Fibroblast of skin of left biceps (primary cell): ENCODE results near the gene SPTBN5.

ENCODE experiments used
- DNase-seq, 2 experiments: peaks; one replicate each; pipeline ENCODE4 v3.0.0-alpha.2; 2013; ENCODE audit warnings: low read depth in 2 of 2

Gene SPTBN5

GRCh38 chr15:41903782-41904181, 9.9 kb upstream of the SPTBN5 start:
- no peak for DNase-seq

GRCh38 chr15:41901431-41901830, 7.6 kb upstream of the SPTBN5 start:
- DNase-seq, result no peak

- DNase-seq, result no peak
Measured at GRCh38 chr15:41900526-41901380, 6.9 kb upstream of the SPTBN5 start.

DNA sequence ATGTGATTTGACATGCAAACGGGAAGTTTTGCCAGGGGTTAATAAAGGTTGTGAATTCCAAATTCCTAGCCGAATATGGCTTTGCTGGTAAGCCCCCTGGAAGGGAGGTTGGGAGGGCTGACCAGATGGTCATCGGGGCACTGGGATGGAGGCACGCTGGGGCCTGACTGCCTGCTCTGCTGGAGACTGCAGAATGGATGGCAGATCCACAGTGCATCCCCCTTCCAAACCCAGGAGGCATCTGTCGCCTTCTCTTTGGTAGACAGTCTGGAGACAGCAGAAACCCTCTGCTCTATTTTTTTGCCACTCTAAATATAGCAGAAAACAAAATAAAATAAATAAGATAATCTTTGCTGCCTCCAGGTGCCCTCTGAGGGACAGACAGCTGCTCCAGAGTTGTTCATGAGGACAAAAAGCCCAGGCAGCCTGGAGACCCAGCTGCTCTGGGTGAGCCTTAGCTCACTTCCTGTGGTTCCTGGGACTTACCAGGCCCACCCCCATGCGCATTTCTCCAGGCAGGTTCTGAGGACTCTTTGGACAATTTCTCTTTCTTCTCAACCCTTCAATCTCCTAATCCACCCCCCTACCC, 6.1 kb upstream of the SPTBN5 start:
- no peak for DNase-seq

DNA sequence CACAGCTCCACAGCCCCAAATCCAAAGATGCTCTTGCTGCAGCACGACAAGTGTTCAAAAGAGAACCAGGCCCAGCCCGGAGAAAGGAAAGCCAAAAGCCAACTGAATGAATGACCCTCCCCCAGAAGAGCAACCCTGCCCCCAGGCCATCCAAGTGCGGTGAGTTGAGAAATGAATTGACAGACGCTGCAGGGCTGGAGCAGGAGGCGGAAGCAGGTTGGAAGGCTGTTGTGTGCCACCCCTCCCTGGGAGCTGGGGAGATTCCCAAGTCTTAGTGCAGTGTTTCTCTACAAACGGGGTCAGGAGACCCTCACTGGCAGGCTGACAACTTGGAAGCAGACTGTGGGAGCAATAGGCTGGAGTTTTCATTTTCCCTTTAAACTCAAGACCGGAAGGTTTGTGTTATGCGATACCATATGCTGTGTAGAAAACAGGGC, 3.5 kb upstream of the SPTBN5 start:
- DNase-seq, result no peak

GRCh38 chr15:41896566-41896965, 2.7 kb upstream of the SPTBN5 start:
- DNase-seq, result no peak

DNA sequence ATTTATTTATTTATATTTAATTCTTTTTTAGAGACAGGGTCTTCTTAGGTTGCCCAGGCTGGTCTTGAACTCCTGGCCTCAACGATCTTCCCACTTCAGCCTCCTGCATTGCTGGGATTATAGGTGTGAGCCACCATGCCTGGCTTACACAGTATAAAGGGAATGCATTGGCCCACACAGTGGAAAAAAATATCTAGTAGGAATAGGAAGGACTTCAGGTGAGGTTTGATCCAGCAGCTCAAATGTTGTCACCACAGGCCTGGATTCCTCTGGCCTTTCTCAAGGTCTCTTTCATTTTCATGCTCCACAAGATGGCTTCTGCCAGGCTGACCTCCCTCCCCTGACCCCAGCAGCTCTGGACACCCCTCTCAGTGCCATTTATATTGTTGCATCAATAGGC, 2.1 kb upstream of the SPTBN5 start:
- DNase-seq, result no peak

DNA sequence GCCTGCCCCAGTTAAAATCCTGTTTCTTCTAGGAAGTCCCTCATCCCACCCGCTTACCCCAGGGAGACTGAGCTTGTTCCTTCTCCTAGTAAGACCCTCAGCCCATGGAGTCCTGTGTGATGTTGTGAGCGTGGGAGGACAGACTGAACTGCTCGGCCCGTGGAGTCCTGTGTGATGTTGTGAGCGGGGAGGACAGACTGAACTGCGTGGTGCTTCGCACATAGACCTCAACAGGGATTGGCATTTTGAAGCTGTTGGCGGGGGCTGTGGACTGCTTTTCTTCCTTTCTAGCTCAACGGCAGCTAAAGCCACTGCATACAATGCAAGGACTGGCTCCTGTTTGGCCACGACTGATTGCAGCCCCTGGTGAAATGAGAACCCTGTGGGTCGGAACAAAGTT, 1.6 kb upstream of the SPTBN5 start:
- no peak for DNase-seq

- peak in 1 of 2 experiments; percentile 30 for DNase-seq
Measured at GRCh38 chr15:41894791-41895463, 1.1 kb upstream of the SPTBN5 start.

GRCh38 chr15:41894251-41894790, 468 bp upstream of the SPTBN5 start:
- no peak for DNase-seq

- DNase-seq, result no peak
Measured at GRCh38 chr15:41892621-41893421, 1.0 kb downstream of the SPTBN5 start.

DNA sequence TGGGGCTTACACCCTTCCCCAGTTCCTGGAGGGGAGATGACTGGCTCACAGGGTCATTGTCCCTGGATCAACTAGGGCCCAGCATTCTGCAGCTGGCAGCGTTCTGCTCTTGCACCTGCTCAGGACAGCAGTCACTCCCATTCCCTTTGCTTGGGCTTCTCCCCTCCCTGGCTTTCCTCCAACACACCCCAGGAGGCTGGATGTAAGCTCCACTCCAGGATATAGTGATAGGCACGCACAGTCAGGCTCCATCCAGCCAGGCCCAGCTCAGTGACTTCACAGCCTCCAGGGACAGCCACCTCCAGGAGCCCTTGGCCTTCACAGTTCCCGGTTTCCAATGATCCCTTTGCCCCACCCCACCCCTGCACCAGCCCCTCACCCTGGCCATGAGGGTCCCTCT, 1.9 kb downstream of the SPTBN5 start:
- no peak for DNase-seq

DNA sequence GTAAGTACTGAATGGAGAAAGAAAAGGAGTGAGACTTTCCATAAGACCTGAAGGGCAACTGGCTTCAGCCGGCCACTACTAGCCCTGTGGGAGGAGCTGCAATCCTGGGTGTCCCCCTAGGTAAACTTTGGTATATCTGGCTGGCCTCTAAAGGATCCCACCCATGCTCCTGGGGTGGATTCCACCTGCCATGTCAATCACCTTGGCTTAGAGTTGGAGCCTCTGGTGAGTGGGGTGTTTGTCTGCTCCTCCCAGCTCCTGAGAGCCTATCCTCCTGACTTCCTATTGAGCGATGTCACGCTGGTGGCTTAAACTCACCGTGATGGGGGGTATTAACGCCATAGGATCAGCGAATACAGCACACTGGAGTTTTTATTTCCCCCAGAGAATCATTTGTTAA, 2.6 kb downstream of the SPTBN5 start:
- no peak for DNase-seq

GRCh38 chr15:41890050-41890690, 3.7 kb downstream of the SPTBN5 start:
- no peak for DNase-seq

DNA sequence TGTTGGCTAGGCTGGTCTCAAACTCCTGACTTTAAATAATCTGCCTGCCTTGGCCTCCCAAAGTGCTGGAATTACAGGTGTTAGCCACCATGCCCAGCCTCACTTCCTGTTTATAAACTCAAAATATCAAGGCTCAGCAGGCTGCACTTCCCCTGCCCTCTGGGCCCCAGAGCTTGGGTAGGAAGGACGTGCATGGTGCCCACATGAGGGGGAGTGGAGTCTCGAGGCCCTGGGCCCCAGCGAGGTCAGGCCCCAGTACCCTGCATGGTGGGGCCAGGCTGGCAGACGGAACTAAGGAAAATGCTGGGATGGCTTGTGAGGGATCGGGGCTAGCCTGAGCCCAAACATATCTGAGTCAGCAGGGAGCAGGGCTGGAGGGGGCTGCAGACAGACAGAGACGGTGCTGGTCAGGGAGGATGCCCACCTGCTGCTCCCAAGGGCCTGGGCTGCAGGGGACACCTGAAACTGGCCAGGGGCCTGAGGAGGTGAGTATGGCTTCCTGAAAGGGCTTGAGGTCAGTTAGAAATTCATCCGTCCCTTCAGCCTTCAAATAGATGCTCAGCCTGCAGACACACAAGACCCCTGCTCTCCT, 5.1 kb downstream of the SPTBN5 start:
- no peak for DNase-seq

- no peak for DNase-seq
Measured at GRCh38 chr15:41887893-41888292, 6.0 kb downstream of the SPTBN5 start.

DNA sequence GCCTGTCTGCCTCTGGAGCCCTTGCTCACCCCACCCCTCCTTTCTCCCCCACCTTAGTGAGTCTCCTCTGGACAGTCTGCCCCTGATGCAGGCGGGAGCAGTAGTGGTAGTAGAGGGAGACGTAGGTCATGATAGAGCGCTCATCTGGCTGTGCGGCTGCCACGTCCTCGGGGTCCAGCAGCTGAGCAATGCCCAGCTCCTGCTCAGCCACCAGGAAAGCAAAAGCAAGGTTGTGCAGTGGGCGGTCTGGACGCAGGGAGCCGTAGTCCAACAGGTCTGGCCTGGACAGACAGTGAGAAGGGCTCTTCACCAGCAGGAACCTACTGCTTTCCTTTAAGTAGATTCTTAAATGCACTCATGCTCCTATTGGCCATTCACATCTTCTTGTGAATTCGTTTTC, 6.7 kb downstream of the SPTBN5 start:
- no peak for DNase-seq

- DNase-seq, result no peak
Measured at GRCh38 chr15:41886741-41887140, 7.1 kb downstream of the SPTBN5 start.

- no peak for DNase-seq
Measured at GRCh38 chr15:41885841-41886240, 8.0 kb downstream of the SPTBN5 start.

GRCh38 chr15:41885321-41885720, 8.5 kb downstream of the SPTBN5 start:
- DNase-seq, result no peak

- DNase-seq, result no peak
Measured at GRCh38 chr15:41884458-41884857, 9.4 kb downstream of the SPTBN5 start.
